Endothelial cell (in vitro differentiated cells): ENCODE data around the gene ITPRIP. TPM values are rescaled to one million over a fixed set of nuclear protein-coding genes. Genes with fewer than 3 reads are reported as not detected.

Experiments
- DNase-seq: peaks from one replicate; pipeline ENCODE4 v3.0.0; 2021; ENCODE audit warnings: low spot score
- H3K27ac Mint-ChIP-seq: one replicate; pipeline ENCODE4 v1.8.0; 2021; ENCODE audit warnings: mixed read lengths, inconsistent platforms; ENCODE audit not compliant: unreplicated experiment
- H3K27me3 Mint-ChIP-seq: one replicate; pipeline ENCODE4 v1.8.0; 2021; ENCODE audit warnings: mild to moderate bottlenecking, moderate library complexity, mixed read lengths, inconsistent platforms; ENCODE audit not compliant: unreplicated experiment
- H3K36me3 Mint-ChIP-seq: one replicate; pipeline ENCODE4 v1.8.0; 2021; ENCODE audit warnings: mild to moderate bottlenecking, low read depth, mixed read lengths, inconsistent platforms; ENCODE audit not compliant: unreplicated experiment
- H3K4me1 Mint-ChIP-seq: one replicate; pipeline ENCODE4 v1.8.0; 2021; ENCODE audit warnings: mild to moderate bottlenecking, mixed read lengths, inconsistent platforms; ENCODE audit not compliant: unreplicated experiment
- H3K4me3 Mint-ChIP-seq: one replicate; pipeline ENCODE4 v1.8.0; 2021; ENCODE audit warnings: mild to moderate bottlenecking, mixed read lengths, inconsistent platforms; ENCODE audit not compliant: unreplicated experiment
- H3K9me3 Mint-ChIP-seq: one replicate; pipeline ENCODE4 v1.8.0; 2021; ENCODE audit warnings: mixed read lengths, inconsistent platforms; ENCODE audit not compliant: unreplicated experiment
- total RNA-seq: library from RNA; stranded (reverse); fragmentation: NEBNext Ultra II Directional; extraction: Animal tissue kit (Norgen Biotek cat#: 25700); gene quantifications from one replicate; pipeline ENCODE4 v1.2.1, GENCODE V29; 2021; ENCODE audit not compliant: unreplicated experiment
- TF ChIP-seq, protein P1 (sequence below): fragments of 200-600 bp; sonication (generic); IDR thresholded peaks from one replicate; pipeline ENCODE4 v1.5.0; 2021; ENCODE audit warnings: antibody characterized with exemption; ENCODE audit not compliant: unreplicated experiment

Gene ITPRIP
- total RNA-seq, 1 donor from 2014 or later = 16.3 TPM

DNA sequence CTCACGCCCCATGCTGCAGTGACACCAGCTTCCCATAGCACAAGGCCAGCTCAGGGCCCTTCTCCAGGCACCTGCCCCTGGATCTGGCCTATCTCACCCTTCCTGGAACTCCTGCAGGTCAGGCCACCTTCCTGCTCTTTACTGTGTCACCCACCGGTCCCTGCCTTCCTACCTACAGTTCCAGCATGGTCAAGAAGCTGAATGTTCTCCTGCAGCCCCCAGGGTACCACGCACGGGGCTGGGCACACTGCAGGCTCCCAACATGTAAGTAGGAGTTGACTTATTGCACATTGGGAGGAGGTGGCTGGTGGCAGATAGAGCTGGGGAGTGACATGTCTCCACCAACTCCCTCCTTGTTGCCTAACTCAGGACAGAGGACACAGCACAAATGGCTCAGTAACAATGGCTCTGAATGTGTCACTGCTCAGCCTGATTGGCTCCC, 14.5 kb downstream of the ITPRIP start:
- Mint-ChIP-seq H3K4me3 (no peak overlapping the region), H3K36me3 (peaks cover 7% of the 10 kb centered on the region), H3K4me1 (peaks cover 79% of the 10 kb centered on the region), H3K9me3 (no peaks in the 10 kb centered on the region), H3K27me3 (peaks cover 24% of the 10 kb centered on the region), H3K27ac (no peak overlapping the region)
- no peak for DNase-seq
- TF ChIP-seq, protein P1, sequence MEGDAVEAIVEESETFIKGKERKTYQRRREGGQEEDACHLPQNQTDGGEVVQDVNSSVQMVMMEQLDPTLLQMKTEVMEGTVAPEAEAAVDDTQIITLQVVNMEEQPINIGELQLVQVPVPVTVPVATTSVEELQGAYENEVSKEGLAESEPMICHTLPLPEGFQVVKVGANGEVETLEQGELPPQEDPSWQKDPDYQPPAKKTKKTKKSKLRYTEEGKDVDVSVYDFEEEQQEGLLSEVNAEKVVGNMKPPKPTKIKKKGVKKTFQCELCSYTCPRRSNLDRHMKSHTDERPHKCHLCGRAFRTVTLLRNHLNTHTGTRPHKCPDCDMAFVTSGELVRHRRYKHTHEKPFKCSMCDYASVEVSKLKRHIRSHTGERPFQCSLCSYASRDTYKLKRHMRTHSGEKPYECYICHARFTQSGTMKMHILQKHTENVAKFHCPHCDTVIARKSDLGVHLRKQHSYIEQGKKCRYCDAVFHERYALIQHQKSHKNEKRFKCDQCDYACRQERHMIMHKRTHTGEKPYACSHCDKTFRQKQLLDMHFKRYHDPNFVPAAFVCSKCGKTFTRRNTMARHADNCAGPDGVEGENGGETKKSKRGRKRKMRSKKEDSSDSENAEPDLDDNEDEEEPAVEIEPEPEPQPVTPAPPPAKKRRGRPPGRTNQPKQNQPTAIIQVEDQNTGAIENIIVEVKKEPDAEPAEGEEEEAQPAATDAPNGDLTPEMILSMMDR = no peak

DNA sequence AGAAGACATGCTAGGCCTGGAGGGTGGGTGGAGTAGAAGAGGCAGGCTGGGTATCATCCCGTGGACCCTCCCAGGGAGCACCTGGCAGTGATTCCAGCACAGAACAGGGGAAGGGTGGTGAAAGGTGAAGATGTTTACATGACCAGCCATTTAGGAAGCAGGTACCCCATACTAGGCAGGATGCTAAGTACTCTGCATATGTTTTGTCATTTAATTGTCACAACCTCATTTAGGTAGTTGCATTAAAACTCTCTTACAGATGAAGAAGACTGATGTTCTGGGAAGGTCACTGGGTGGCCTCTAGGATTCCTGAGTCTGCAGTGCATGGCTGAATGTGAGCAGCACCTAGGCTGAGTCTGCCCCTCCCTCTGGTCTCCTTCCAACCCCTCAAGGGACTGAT, 15.2 kb downstream of the ITPRIP start:
- DNase-seq = no peak
- no peak overlapping the region for H3K4me3 Mint-ChIP-seq
- H3K36me3 Mint-ChIP-seq = peaks cover 12% of the 10 kb centered on the region
- H3K4me1 Mint-ChIP-seq = peaks cover 73% of the 10 kb centered on the region
- H3K9me3 Mint-ChIP-seq = no peaks in the 10 kb centered on the region
- TF ChIP-seq, protein P1 = no peak
- H3K27me3 Mint-ChIP-seq = peaks cover 24% of the 10 kb centered on the region
- H3K27ac Mint-ChIP-seq = peak overlapping the region; percentile 63

DNA sequence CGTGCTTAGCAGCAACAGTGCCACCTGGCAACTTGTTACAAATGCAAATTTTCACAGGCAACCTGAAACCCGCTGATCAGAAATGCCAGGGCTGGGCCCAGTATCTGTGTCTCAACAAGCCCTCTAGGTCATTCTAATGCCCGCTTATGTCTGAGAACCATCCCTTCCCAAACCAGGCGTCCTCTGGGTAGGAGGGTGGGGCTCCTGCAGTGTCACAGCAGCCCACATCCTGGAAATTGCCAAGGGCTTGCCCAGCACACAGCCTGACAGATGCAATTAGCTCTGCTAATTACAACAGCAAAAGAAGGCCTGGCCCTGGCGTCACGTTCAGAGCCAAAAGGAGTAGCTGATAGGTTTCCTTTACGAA, 15.9 kb downstream of the ITPRIP start:
- no peak overlapping the region for H3K4me3 Mint-ChIP-seq
- H3K27me3 Mint-ChIP-seq = peaks cover 25% of the 10 kb centered on the region
- peak overlapping the region; percentile 61 for H3K27ac Mint-ChIP-seq
- H3K9me3 Mint-ChIP-seq = no peaks in the 10 kb centered on the region
- peaks cover 66% of the 10 kb centered on the region for H3K4me1 Mint-ChIP-seq
- H3K36me3 Mint-ChIP-seq = peaks cover 18% of the 10 kb centered on the region
- TF ChIP-seq, protein P1 = no peak
- DNase-seq = no peak

DNA sequence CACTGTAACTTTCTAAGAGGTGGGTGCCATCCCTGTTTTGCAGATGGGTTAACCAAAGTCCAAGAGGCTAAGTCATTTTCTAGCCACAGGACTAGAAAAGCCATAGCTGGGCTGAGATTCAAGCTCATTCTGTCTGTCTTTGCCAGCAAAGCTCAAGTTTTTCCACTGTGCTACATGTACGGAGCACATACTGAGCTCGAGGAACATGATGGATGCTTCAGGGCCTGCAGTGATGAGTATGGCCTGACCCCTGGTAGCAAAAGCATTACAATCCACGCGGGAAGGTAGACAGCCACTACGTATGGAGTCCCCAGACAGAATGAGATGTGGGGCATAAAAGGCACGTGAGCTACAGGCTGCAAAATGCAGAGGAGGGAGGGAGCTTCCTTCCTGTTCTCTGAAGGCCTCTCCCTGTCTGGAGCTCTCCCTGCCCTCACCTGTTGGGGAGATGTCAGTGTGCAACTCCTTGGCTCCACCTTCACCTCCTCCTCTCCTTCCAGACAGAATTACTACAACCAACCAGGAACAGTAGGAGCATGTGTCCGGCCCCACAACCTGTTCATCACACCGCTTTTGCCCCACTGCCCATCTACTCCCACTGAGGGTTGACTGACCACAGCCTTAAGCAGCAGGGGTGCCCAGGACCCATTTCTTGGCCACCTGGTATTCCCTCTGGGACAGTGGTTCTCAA, 16.4 kb downstream of the ITPRIP start:
- TF ChIP-seq, protein P1 = no peak
- Mint-ChIP-seq H3K9me3 (no peaks in the 10 kb centered on the region), H3K27me3 (peaks cover 21% of the 10 kb centered on the region), H3K36me3 (peaks cover 21% of the 10 kb centered on the region), H3K4me1 (peaks cover 61% of the 10 kb centered on the region), H3K4me3 (no peak overlapping the region), H3K27ac (peak overlapping the region; percentile 61)
- no peak for DNase-seq

DNA sequence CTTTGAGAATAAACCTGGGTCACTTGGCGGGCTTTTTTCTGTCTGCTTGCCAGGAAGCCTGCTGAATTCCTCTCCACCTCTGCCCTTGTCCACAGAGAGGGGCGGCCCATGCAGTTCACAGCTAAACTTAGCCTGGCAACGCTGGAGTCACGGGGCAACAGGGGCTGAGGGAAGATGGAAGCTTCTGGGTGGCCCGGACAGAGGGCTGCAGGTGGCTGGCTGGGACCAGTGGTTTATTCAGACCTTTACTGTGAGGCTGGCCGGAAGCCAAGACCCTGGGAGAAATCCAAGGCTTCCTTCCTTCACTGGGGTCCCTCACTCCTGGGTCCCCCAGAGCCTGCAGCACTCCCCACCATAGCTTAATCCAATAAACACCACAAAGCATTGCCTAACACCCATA, 17.0 kb downstream of the ITPRIP start:
- H3K27ac Mint-ChIP-seq = no peak overlapping the region

More for the DNA sequence above, 17.0 kb downstream of the ITPRIP start:
- H3K27me3 Mint-ChIP-seq = peaks cover 16% of the 10 kb centered on the region
- H3K36me3 Mint-ChIP-seq = peaks cover 19% of the 10 kb centered on the region
- H3K9me3 Mint-ChIP-seq = no peaks in the 10 kb centered on the region
- no peak for DNase-seq
- peaks cover 56% of the 10 kb centered on the region for H3K4me1 Mint-ChIP-seq
- TF ChIP-seq, protein P1 = no peak
- no peak overlapping the region for H3K4me3 Mint-ChIP-seq
